ENCODE results near the gene RGL3. TPM values are rescaled to one million over a fixed set of nuclear protein-coding genes. Genes with fewer than 3 reads are reported as not detected.
A peak's percentile ranks its signal among the peaks of the same experiment; 100 is the strongest.
"Not testable (repeated sequence)": the region's sequence is repeated elsewhere in the genome, so short reads cannot be mapped to it uniquely, and the experiment has no call there.

Gene RGL3, protein sequence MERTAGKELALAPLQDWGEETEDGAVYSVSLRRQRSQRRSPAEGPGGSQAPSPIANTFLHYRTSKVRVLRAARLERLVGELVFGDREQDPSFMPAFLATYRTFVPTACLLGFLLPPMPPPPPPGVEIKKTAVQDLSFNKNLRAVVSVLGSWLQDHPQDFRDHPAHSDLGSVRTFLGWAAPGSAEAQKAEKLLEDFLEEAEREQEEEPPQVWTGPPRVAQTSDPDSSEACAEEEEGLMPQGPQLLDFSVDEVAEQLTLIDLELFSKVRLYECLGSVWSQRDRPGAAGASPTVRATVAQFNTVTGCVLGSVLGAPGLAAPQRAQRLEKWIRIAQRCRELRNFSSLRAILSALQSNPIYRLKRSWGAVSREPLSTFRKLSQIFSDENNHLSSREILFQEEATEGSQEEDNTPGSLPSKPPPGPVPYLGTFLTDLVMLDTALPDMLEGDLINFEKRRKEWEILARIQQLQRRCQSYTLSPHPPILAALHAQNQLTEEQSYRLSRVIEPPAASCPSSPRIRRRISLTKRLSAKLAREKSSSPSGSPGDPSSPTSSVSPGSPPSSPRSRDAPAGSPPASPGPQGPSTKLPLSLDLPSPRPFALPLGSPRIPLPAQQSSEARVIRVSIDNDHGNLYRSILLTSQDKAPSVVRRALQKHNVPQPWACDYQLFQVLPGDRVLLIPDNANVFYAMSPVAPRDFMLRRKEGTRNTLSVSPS
- total RNA-seq = 0.72 and 2.3 TPM in 2 replicates
- polyA plus RNA-seq (2012) = 3.3 TPM

- DNase-seq (ENCODE audit: low read depth) = peak; percentile 33
Measured at GRCh38 chr19:11418549-11419506, at the start of gene RGL3. Gene RGL3 (minus strand): TSS chr19:11419314. CDS start chr19:11419278, 36 bp downstream.

DNA sequence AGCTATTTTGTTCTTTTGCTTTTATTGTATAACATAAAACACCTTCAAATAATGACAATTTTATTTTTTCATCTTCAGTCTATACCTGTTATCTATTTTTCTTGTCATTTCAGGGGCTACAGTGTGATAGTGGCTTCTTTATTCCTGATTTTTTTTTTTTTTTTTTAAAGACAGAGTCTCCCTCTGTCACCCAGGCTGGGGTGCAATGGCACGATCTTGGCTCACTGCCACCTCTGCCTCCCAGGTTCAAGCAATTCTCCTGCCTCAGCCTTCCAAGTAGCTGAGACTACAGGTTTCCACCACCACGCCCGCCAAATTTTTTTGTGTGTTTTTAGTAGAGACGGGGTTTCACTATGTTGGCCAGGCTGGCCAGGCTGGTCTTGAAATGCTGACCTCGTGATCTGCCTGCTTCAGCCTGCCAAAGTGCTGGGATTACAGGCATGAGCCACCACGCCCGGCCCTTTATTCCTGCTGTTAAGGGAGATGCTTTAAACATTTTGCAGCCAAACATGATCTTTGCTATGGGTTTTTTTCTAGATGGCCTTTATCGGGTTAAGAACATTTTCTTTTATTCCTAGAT is 49.2 kb upstream of the RGL3 start:
- not testable (repeated sequence) for DNase-seq (ENCODE audit: low read depth)

DNA sequence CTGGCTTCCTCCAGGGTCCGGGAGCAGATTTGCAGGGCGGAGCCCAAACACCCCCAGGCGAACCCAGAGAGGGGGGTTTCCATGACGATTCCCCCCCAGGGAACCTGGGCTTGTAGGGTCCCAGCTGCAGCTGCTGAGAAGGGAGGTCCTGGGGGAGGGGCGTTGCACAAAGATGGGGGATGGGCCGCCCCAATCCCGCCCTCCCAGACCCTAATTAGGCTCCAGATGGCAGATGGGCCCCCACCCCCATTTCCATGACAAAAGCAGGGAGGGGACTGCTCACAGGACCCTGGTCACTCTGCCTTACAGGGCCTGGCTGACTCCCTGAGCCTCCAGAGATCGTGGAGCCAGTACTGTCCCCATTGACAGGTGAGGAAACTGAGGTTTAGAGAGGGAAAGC is 46.5 kb upstream of the RGL3 start:
- no peak for DNase-seq (ENCODE audit: low read depth)

GRCh38 chr19:11464333-11465265 is 45.5 kb upstream of the RGL3 start:
- no peak for DNase-seq (ENCODE audit: low read depth)

GRCh38 chr19:11463391-11463790 is 44.3 kb upstream of the RGL3 start:
- DNase-seq (ENCODE audit: low read depth) = no peak

DNA sequence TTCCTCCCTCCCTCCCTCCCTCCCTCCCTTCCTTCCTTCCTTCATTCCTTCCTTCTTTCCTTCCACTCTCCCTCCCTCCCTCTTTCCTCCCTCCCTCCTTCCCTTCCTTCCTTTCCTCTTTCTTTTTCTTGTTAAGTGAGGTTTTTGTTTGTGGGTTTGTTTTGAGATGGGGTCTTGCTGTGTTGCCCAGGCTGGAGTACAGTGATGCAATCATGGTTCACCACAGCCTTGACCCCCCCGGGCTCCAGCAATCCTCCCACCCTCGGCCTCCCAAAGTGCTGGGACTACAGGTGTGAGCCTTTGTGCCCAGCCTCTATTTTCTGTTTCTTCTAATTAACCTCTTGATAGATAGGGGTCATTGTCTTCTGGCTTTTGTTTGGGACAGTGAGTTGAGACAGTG is 42.3 kb upstream of the RGL3 start:
- DNase-seq (ENCODE audit: low read depth) = no peak

- no peak for DNase-seq (ENCODE audit: low read depth)
Measured at GRCh38 chr19:11460207-11460606, 41.1 kb upstream of the RGL3 start.

DNA sequence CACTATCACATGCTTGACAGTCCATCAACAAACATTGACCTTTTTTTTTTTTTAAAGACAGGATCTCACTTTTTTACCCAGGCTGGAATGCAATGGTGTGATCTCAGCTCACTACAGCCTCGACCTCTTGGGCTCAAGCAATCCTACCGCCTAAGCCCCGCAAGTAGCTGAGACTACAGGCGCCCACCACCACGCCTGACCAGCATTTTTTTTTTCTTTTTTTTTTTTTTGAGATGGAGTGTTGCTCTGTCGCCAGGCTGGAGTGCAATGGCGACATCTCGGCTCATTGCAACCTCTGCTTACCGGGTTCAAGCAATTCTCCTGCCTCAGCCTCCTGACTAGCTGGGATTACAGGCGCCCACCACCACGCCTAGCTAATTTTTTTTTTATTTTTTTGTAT is 39.8 kb upstream of the RGL3 start:
- not testable (repeated sequence) for DNase-seq (ENCODE audit: low read depth)

- no peak for DNase-seq (ENCODE audit: low read depth)
Measured at GRCh38 chr19:11458236-11458900, 39.3 kb upstream of the RGL3 start.

DNA sequence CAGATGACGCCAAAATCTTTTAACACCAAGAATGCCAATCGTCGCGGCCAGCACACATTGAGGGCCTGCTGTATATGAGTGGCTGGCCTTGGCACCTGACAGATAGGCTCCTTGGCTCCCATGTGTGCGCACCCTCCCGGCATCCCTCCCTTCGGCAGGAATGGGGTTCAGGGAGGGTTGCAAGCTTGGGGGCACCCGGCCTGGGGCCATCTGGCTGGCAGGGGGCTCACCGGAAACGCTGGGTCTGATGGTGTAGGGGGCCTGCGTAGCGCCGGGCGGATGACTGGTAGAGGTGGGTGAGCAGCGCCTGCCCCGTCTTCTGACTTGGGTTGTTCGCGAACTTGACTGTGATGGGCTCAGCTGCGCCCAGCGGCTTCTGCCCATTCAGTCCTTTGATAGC is 38.7 kb upstream of the RGL3 start:
- no peak for DNase-seq (ENCODE audit: low read depth)

DNA sequence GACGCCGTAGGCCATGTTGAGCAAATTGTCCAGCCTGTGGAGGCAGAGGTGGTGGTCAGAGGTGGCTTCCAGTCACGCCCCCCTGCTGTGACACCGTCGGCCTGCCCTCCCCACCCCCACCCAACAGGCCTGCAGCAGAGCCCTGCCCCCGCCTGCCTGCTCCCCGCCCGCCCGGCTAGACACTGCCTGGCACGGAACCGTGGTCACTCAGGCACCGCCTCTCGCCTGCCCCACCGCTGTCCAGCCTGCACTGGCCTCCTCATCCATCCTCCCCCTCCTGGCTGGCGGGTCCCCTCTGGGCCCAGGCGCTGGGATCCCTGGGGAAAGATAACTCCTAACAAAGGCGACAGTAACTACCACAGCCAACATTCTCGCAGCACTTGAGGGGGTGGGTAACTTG is 38.0 kb upstream of the RGL3 start:
- DNase-seq (ENCODE audit: low read depth) = peak; percentile 16

GRCh38 chr19:11456659-11457058 is 37.5 kb upstream of the RGL3 start:
- no peak for DNase-seq (ENCODE audit: low read depth)

GRCh38 chr19:11455233-11455554 is 36.1 kb upstream of the RGL3 start:
- DNase-seq (ENCODE audit: low read depth) = not testable (repeated sequence)

DNA sequence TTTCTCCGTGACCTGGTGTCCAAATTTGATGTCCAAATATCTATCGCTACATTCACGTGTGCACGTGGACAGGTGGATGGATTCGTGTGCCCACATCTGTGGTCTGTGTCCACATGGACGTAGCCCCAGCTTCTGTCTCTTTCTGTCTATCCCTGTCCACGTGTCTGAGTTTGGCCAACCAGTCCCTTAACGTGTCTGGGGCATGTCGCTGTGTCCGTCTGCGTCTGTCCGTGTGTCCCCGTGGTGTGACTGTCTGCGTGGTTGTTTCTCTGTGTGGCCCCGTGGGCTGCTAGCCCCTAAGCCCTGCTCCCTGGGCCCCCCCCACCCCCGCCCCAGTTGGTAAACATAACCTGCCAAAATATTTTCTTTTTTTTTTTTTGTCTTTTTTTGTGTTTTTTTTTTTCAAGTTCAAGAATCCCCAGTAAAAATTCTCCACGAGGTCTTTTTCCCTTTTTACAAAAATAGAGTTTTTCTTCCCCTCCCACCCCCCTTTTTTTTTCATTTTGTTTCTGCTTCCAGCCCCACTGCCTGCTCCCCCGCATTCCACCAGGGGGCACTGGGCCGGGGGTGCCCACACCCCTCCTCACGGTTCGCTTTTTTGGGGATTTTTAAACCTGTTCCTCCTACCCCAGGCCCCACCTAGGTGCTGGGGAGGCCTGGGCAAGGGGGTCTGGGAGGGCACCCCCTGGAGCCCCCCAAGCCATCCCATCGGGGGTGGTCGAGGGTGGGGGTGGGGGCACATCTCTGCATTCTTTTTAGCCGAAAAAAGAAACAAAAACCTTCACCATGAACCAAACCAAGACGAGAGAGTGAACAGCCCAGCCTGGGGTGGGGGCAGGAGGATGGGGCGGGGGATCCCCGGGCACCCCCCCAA is 34.6 kb upstream of the RGL3 start:
- DNase-seq (ENCODE audit: low read depth) = no peak

DNA sequence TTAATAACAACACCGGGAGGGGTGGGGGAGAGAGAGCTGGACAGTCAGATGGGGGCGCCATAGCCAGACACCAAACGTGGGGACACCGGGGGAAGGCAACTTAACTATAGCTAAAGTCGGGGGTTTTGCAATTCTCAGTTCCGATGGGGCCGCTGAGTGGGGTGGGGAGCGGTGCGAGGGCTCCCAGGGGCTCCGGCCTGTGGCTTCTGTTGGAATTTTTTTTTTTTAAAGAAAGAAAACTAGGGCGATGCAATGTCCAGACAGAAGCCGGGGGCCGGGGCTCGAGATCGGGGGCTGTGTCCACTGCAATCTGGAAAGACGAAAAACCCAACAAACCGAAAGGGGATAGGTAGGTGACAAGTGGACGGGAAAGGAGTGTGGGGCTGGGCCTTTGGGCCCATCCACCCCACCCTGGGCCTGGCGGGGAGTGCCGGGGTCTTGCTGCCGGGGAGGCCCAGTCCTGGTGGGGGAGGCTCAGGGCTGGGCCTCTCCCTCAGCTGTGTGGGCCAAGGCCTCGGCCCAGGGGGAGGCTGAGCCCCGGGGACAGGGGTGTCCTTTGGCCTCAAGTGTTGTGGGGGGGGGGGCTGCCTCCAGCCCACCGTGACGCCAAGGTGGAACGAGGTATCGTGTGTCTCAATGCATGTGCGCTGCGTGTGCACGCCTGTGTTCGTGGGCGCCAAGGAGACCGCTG is 33.7 kb upstream of the RGL3 start:
- no peak for DNase-seq (ENCODE audit: low read depth)

GRCh38 chr19:11451871-11452619 is 32.9 kb upstream of the RGL3 start:
- no peak for DNase-seq (ENCODE audit: low read depth)

- DNase-seq (ENCODE audit: low read depth) = no peak
Measured at GRCh38 chr19:11451327-11451870, 32.3 kb upstream of the RGL3 start.
